ENCODE measurements around the gene PCDH9. TPM values are rescaled to one million over a fixed set of nuclear protein-coding genes. Genes with fewer than 3 reads are reported as not detected.

PCDH9 gene
- total RNA-seq, 1 donor from 2014 or later = 5.1 TPM

DNA sequence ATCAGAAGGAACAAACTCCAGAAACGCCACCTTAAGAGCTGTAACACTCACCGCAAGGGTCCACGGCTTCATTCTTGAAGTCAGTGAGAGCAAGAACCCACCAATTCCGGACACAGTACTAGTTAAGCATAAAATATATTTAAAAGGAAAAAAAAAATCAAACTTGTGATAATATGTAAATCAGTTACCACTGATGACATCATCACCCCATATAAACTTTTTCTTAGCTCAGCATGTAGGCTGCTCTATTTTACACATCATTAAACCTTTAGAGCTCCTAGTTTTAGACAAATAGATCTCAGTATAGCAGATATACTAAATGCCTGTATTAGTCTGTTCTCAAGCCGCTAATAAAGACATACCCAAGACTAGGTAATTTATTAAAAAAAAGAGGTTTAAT lies 668.1 kb downstream of the PCDH9 start:
- H3K9me3 ChIP-seq = no peaks in the 10 kb centered on the region
- intact Hi-C loops (cut with DNase I) = no loop called here
- H3K4me1 ChIP-seq = no peaks in the 10 kb centered on the region
- H3K27me3 ChIP-seq = no peaks in the 10 kb centered on the region
- no peak for DNase-seq
- no peak for ATAC-seq
- H3K4me3 ChIP-seq = no peak overlapping the region
- H3K27ac ChIP-seq = no peak overlapping the region
- TF ChIP-seq, protein P1, sequence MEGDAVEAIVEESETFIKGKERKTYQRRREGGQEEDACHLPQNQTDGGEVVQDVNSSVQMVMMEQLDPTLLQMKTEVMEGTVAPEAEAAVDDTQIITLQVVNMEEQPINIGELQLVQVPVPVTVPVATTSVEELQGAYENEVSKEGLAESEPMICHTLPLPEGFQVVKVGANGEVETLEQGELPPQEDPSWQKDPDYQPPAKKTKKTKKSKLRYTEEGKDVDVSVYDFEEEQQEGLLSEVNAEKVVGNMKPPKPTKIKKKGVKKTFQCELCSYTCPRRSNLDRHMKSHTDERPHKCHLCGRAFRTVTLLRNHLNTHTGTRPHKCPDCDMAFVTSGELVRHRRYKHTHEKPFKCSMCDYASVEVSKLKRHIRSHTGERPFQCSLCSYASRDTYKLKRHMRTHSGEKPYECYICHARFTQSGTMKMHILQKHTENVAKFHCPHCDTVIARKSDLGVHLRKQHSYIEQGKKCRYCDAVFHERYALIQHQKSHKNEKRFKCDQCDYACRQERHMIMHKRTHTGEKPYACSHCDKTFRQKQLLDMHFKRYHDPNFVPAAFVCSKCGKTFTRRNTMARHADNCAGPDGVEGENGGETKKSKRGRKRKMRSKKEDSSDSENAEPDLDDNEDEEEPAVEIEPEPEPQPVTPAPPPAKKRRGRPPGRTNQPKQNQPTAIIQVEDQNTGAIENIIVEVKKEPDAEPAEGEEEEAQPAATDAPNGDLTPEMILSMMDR (IDR thresholded peaks at IDR 0.05) = no peak
- no peaks in the 10 kb centered on the region for H3K36me3 ChIP-seq

DNA sequence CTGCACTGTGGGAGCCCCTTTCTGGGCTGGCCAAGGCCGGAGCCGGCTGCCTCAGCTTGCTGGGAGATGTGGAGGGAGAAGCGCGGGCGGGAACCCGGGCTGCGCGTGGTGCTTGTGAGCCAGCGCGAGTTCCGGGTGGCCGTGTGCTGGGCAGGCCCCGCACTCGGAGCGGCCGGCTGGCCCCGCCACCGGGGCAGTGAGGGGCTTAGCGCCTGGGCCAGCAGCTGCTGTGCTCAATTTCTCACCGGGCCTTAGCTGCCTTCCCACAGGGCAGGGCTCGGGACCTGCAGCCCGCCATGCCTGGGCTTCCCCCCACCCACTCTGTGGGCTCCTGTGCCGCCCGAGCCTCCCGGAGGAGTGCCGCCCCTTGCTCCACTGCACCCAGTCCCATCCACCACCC lies 669.1 kb downstream of the PCDH9 start:
- intact Hi-C loops (cut with DNase I) = no loop called here
- no peaks in the 10 kb centered on the region for H3K9me3 ChIP-seq

DNA sequence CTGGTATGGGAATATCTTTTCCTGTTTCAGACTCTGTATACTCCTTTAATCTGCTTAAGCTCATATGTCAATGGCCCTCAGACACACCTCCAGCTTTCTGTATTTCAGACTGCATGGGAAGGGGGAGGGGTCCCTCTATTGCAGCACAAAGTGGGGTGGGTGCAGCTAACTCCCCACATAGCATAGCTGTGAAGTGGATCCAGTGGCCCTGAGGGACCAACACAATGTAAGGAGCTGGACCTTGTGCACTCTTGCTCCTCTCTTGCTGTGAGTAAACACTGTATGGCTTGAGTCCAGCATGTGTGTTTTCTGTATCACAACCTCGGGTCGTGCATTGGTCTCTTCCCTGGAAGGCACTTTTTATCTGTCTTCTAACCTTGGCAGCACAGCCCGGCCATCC lies 669.9 kb downstream of the PCDH9 start:
- H3K4me1 ChIP-seq = no peaks in the 10 kb centered on the region
- H3K9me3 ChIP-seq = no peaks in the 10 kb centered on the region
- H3K27me3 ChIP-seq = no peaks in the 10 kb centered on the region
- no peak overlapping the region for H3K27ac ChIP-seq
- no peaks in the 10 kb centered on the region for H3K36me3 ChIP-seq
- no peak for ATAC-seq
- DNase-seq = no peak
- H3K4me3 ChIP-seq = no peak overlapping the region
- intact Hi-C loops (cut with DNase I) = no loop called here
- TF ChIP-seq, protein P1 (IDR thresholded peaks at IDR 0.05) = no peak

More for the DNA sequence above, 669.1 kb downstream of the PCDH9 start:
- no peak overlapping the region for H3K27ac ChIP-seq
- no peaks in the 10 kb centered on the region for H3K4me1 ChIP-seq
- no peaks in the 10 kb centered on the region for H3K36me3 ChIP-seq
- ATAC-seq (no peak), DNase-seq (no peak)
- no peak overlapping the region for H3K4me3 ChIP-seq
- H3K27me3 ChIP-seq = no peaks in the 10 kb centered on the region
- TF ChIP-seq, protein P1 (IDR thresholded peaks at IDR 0.05) = no peak

DNA sequence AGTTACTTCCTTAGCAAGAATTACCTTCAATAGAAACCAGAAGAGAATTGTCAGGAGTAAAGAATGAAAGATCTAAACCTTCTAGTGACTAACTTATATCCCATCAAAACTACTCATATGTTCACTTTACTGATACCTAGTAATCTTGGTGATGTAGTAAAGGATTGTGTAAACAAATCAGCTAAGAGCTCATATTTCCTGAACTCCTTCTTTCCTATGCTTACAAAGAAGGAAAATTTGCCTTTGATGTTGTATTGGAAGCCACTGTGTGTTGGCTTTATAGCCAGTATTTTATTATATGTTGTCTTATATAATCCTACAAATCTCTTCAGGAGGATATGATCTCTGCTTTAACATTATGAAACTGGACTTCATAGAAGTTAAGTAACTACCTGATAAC lies 671.0 kb downstream of the PCDH9 start:
- no peak overlapping the region for H3K4me3 ChIP-seq
- no peak for DNase-seq
- ATAC-seq = no peak
- intact Hi-C loops (cut with DNase I) = no loop called here
- no peak overlapping the region for H3K27ac ChIP-seq
- no peaks in the 10 kb centered on the region for H3K27me3 ChIP-seq
- TF ChIP-seq, protein P1 (IDR thresholded peaks at IDR 0.05) = no peak
- no peaks in the 10 kb centered on the region for H3K9me3 ChIP-seq
- H3K4me1 ChIP-seq = no peaks in the 10 kb centered on the region
- no peaks in the 10 kb centered on the region for H3K36me3 ChIP-seq

DNA sequence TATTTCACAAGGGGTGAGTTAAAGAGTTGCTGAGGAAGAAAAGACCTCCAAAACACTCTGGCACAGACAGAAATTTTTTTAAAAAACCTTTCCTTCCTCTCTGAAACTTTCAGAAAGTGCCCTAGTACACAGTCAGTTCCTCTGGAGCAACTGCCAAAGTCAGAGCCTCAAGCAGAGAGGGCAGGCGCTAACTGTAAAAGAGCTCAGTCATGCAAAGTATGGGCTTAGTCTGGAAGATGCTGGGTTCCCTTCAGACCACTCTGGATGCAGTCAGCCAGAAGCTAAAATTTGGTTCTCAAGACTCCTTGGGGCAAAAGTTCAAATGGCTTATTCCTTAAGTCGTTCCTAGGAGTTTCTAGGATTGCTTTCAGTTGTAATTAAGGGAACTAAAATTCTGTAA lies 671.6 kb downstream of the PCDH9 start:
- no peak overlapping the region for H3K27ac ChIP-seq
- H3K9me3 ChIP-seq = no peaks in the 10 kb centered on the region
- no peaks in the 10 kb centered on the region for H3K4me1 ChIP-seq
- no peak overlapping the region for H3K4me3 ChIP-seq
- intact Hi-C loops (cut with DNase I) = no loop called here
- DNase-seq (no peak), ATAC-seq (no peak)
- no peaks in the 10 kb centered on the region for H3K36me3 ChIP-seq
- no peaks in the 10 kb centered on the region for H3K27me3 ChIP-seq
- TF ChIP-seq, protein P1 (IDR thresholded peaks at IDR 0.05) = no peak

DNA sequence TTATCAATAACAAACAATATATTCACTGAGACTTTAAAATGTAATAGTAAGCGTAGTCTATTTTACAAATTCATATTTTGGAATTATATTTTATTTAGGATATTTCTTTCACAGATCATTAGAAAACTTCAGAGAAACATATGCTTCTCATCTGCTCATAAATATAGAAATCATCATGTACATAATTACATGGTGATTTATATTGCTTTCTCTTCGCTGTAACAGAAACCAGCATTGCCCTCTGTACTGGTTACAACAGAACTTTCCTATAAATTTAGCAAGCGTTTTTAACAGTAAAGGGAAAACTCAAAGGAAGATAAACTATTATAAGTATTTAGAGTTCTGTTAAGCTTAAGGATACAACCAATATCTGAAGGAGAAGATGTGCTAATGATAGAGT lies 672.8 kb downstream of the PCDH9 start:
- H3K4me3 ChIP-seq = no peak overlapping the region
- no peak for DNase-seq
- no peaks in the 10 kb centered on the region for H3K4me1 ChIP-seq
- H3K36me3 ChIP-seq = no peaks in the 10 kb centered on the region
- intact Hi-C loops (cut with DNase I) = no loop called here
- H3K9me3 ChIP-seq = no peaks in the 10 kb centered on the region
- no peak for ATAC-seq
- TF ChIP-seq, protein P1 (IDR thresholded peaks at IDR 0.05) = no peak
- no peak overlapping the region for H3K27ac ChIP-seq
- H3K27me3 ChIP-seq = no peaks in the 10 kb centered on the region
